ENCODE data around the gene PTHLH.

Gene PTHLH

DNA sequence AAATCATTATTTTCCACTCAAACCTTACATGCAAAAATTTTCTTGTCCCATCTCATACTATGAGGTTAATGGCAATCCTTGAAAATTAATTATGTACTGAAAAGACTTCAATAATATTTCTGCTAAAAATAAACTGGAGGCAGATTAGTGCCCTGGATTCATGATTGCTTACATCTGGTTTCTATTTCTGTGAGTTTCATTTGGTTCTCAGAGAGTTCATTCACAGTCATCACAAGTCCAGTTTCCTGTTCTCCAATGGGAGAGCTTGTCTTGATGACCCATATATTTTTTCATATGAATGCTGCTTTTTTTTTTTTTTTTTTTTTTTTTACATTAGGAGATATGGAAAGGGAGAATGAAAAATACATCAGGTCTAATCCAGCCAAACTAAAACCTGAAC lies 6.6 kb upstream of the PTHLH start:
- Histone ChIP-seq H3K14ac (ENCODE audit: low read length) (no peak overlapping the region), H3K4ac (ENCODE audit: low read length) (no peak overlapping the region), H2AK5ac (ENCODE audit: low read depth, low read length) (no peak overlapping the region), H3K23ac (ENCODE audit: low read depth, low read length, poor library complexity) (no peak overlapping the region), H2BK12ac (ENCODE audit: low read length) (no peak overlapping the region), H3K27ac (replicated peaks; ENCODE audit: low read length) (no peak overlapping the region), H4K91ac (ENCODE audit: low read depth, low read length, poor library complexity) (no peak overlapping the region), H3K79me1 (ENCODE audit: low read depth, low read length) (no peaks in the 10 kb centered on the region), H2AFZ (ENCODE audit: low read length) (no peak overlapping the region), H2BK15ac (ENCODE audit: low read length) (no peak overlapping the region), H3K9me3 (replicated peaks in 1 of 2; ENCODE audit: control insufficient read depth in 2 of 2, insufficient read depth in 1 of 2, low read depth in 1 of 2, low read length in 2 of 2) (no peaks in the 10 kb centered on the region), H2BK5ac (ENCODE audit: low read length) (no peak overlapping the region), H3K9ac (ENCODE audit: low read depth, low read length, poor library complexity) (no peak overlapping the region), H3K36me3 (replicated peaks in 1 of 2; ENCODE audit: control insufficient read depth in 2 of 2, insufficient read depth in 2 of 2, low read length in 2 of 2) (no peaks in the 10 kb centered on the region), H2BK120ac (ENCODE audit: low read depth, low read length) (no peak overlapping the region), H4K8ac (ENCODE audit: low read depth, low read length) (no peak overlapping the region), H3K4me3 (ENCODE audit: low read length in 2 of 2) (no peak overlapping the region), H3K4me1 (ENCODE audit: control insufficient read depth in 2 of 2, insufficient read depth in 1 of 2, low read depth in 1 of 2, low read length in 2 of 2) (peaks cover 0 to 6% of the 10 kb centered on the region in 2 donors), H3K18ac (ENCODE audit: low read length) (no peak overlapping the region), H3K27me3 (ENCODE audit: control insufficient read depth in 3 of 3, insufficient read depth in 3 of 3, low read depth in 1 of 3, low read length in 3 of 3) (peaks cover 16 to 51% (median 23%) of the 10 kb centered on the region in 3 experiments), H3K4me2 (ENCODE audit: insufficient read depth, low read length, poor library complexity, severe bottlenecking) (no peak overlapping the region)
- DNase-seq (ENCODE audit: low spot score): no peak

DNA sequence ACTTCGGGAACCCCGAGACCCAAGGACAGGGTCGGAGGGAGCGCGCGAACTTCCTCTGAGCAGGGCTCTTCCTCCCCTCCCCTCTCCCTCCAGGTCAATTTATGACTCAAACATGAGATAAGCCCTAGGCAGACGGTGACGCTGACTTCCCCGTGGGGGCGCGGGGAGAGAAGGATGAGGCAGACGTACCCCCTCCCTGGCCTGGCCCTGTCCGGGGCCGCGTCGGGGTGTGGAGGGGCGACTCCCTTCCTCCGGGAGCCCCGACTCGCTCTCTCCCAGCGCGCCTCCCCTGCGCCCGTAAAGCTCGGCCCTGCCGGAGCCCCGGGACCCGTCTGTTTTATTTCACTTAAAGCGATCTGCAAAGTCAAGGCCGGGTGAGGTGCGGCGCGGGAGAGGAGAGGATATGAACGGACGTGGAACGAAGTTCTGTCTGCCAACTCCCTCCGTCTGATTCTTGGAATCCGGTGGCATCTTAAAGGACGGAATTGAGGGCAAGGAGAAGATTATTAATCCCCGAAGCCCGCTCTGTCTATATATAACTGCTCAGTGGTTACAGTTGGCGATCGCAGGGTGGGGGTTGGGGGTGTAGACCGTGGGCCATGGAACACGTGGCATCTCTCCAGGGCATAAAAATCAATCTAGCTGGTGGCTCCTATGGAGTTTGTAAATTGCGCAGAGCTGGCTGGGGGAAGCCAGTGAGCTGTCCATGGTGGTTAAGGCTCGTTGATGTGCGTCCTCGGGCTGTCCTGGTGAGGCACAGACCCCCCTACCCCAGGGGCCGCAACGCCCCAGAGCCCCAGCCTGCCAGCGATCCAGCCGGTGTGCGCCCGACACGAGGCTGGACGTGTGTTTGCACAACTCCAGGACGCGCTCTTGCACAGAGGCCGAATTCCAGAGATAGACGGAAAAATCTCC lies 2.9 kb upstream of the PTHLH start:
- no peak overlapping the region for H3K4me3 ChIP-seq (ENCODE audit: low read length in 2 of 2)
- DNase-seq (ENCODE audit: low spot score): peak; percentile 47
- H2BK12ac ChIP-seq (ENCODE audit: low read length): no peak overlapping the region
- no peak overlapping the region for H2BK15ac ChIP-seq (ENCODE audit: low read length)
- peaks cover 0 to 12% of the 10 kb centered on the region in 2 donors for H3K4me1 ChIP-seq (ENCODE audit: control insufficient read depth in 2 of 2, insufficient read depth in 1 of 2, low read depth in 1 of 2, low read length in 2 of 2)
- no peak overlapping the region for H4K91ac ChIP-seq (ENCODE audit: low read depth, low read length, poor library complexity)
- H3K79me1 ChIP-seq (ENCODE audit: low read depth, low read length): no peaks in the 10 kb centered on the region
- no peak overlapping the region for H2AK5ac ChIP-seq (ENCODE audit: low read depth, low read length)
- H3K9ac ChIP-seq (ENCODE audit: low read depth, low read length, poor library complexity): peak overlapping the region; percentile 50
- no peak overlapping the region for H2BK5ac ChIP-seq (ENCODE audit: low read length)
- H3K14ac ChIP-seq (ENCODE audit: low read length): no peak overlapping the region
- no peak overlapping the region for H3K4ac ChIP-seq (ENCODE audit: low read length)
- no peaks in the 10 kb centered on the region for H3K36me3 ChIP-seq (replicated peaks in 1 of 2; ENCODE audit: control insufficient read depth in 2 of 2, insufficient read depth in 2 of 2, low read length in 2 of 2)
- peak overlapping the region; percentile 61 for H2AFZ ChIP-seq (ENCODE audit: low read length)
- H3K9me3 ChIP-seq (replicated peaks in 1 of 2; ENCODE audit: control insufficient read depth in 2 of 2, insufficient read depth in 1 of 2, low read depth in 1 of 2, low read length in 2 of 2): no peaks in the 10 kb centered on the region
- no peak overlapping the region for H3K27ac ChIP-seq (replicated peaks; ENCODE audit: low read length)
- peak overlapping the region; percentile 47 for H3K23ac ChIP-seq (ENCODE audit: low read depth, low read length, poor library complexity)
- H3K4me2 ChIP-seq (ENCODE audit: insufficient read depth, low read length, poor library complexity, severe bottlenecking): peak overlapping the region; percentile 48
- no peak overlapping the region for H2BK120ac ChIP-seq (ENCODE audit: low read depth, low read length)
- WGBS, 2 donors (ENCODE audit: extremely low coverage in 2 of 2, insufficient read length in 2 of 2, insufficient replicate concordance in 1 of 2): no CpG with 5 or more reads among the region's 61 CpGs
- no peak overlapping the region for H4K8ac ChIP-seq (ENCODE audit: low read depth, low read length)
- no peak overlapping the region for H3K18ac ChIP-seq (ENCODE audit: low read length)
- peaks cover 28 to 87% (median 50%) of the 10 kb centered on the region in 3 experiments for H3K27me3 ChIP-seq (ENCODE audit: control insufficient read depth in 3 of 3, insufficient read depth in 3 of 3, low read depth in 1 of 3, low read length in 3 of 3)

DNA sequence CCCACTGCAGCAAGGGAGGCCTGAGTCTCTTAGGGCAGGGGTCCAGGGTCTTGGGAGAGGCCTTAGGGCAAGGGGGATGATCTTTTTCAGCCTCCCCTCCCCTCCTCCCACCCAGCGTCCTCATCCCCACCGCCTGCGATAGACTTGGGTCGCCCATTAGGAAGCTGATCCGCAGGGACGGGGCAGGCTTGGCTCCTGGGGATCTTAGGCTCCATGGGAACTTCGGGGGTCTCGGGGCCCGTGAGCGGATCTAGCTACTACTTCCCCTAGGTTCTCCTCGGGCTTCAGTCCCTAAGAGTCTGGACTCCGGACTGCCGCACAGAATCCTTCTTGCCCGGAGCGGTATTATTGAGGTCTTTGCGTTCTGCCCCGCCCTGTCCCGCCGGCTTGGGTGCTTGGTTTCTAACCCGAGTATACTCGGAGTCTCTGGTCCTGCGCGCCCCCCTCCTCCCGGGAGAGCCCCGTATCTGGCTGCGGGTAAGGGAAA lies 2.2 kb upstream of the PTHLH start:
- Histone ChIP-seq H3K9me3 (replicated peaks in 1 of 2; ENCODE audit: control insufficient read depth in 2 of 2, insufficient read depth in 1 of 2, low read depth in 1 of 2, low read length in 2 of 2) (no peaks in the 10 kb centered on the region), H2BK120ac (ENCODE audit: low read depth, low read length) (no peak overlapping the region), H4K91ac (ENCODE audit: low read depth, low read length, poor library complexity) (no peak overlapping the region), H3K4me1 (ENCODE audit: control insufficient read depth in 2 of 2, insufficient read depth in 1 of 2, low read depth in 1 of 2, low read length in 2 of 2) (peaks cover 0 to 12% of the 10 kb centered on the region in 2 donors), H2AK5ac (ENCODE audit: low read depth, low read length) (no peak overlapping the region), H3K79me1 (ENCODE audit: low read depth, low read length) (no peaks in the 10 kb centered on the region), H2BK5ac (ENCODE audit: low read length) (no peak overlapping the region), H3K4ac (ENCODE audit: low read length) (no peak overlapping the region), H2BK15ac (ENCODE audit: low read length) (no peak overlapping the region), H3K27ac (replicated peaks; ENCODE audit: low read length) (no peak overlapping the region), H3K9ac (ENCODE audit: low read depth, low read length, poor library complexity) (no peak overlapping the region), H3K18ac (ENCODE audit: low read length) (no peak overlapping the region), H3K36me3 (replicated peaks in 1 of 2; ENCODE audit: control insufficient read depth in 2 of 2, insufficient read depth in 2 of 2, low read length in 2 of 2) (no peaks in the 10 kb centered on the region), H2BK12ac (ENCODE audit: low read length) (no peak overlapping the region), H3K4me3 (ENCODE audit: low read length in 2 of 2) (no peak overlapping the region), H2AFZ (ENCODE audit: low read length) (peak overlapping the region; percentile 61), H4K8ac (ENCODE audit: low read depth, low read length) (no peak overlapping the region), H3K14ac (ENCODE audit: low read length) (no peak overlapping the region), H3K4me2 (ENCODE audit: insufficient read depth, low read length, poor library complexity, severe bottlenecking) (peak overlapping the region; percentile 48), H3K23ac (ENCODE audit: low read depth, low read length, poor library complexity) (peak overlapping the region; percentile 17), H3K27me3 (ENCODE audit: control insufficient read depth in 3 of 3, insufficient read depth in 3 of 3, low read depth in 1 of 3, low read length in 3 of 3) (peaks cover 28 to 92% (median 54%) of the 10 kb centered on the region in 3 experiments)
- WGBS, 2 donors (ENCODE audit: extremely low coverage in 2 of 2, insufficient read length in 2 of 2, insufficient replicate concordance in 1 of 2): no CpG with 5 or more reads among the region's 26 CpGs
- no peak for DNase-seq (ENCODE audit: low spot score)

DNA sequence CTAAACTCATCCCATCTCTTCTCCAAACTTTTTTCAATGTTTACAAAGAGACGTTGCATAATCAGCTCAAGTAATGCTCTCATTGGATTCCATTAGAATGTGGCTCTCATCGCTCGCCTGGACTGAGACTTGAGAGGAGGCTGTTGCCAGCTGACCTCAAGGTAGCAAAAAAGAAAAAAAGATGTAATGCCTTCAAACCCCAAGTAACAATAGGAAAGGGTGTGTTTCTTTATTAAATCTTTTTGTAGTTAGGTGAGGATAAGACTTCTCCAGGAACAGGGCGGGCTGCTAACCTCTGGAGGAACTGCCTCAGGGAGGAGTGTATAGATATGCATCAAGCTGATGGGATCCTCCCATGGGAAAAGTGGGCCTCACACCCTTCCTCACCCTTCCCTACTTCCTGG lies 956 bp upstream of the PTHLH start:
- H3K4ac ChIP-seq (ENCODE audit: low read length): no peak overlapping the region
- no peak overlapping the region for H2AK5ac ChIP-seq (ENCODE audit: low read depth, low read length)
- H3K9ac ChIP-seq (ENCODE audit: low read depth, low read length, poor library complexity): no peak overlapping the region
- peaks cover 5 to 16% of the 10 kb centered on the region in 2 donors for H3K4me1 ChIP-seq (ENCODE audit: control insufficient read depth in 2 of 2, insufficient read depth in 1 of 2, low read depth in 1 of 2, low read length in 2 of 2)
- no peak overlapping the region for H3K14ac ChIP-seq (ENCODE audit: low read length)
- no peak overlapping the region for H4K91ac ChIP-seq (ENCODE audit: low read depth, low read length, poor library complexity)
- H2AFZ ChIP-seq (ENCODE audit: low read length): no peak overlapping the region
- H3K36me3 ChIP-seq (replicated peaks in 1 of 2; ENCODE audit: control insufficient read depth in 2 of 2, insufficient read depth in 2 of 2, low read length in 2 of 2): no peaks in the 10 kb centered on the region
- H2BK120ac ChIP-seq (ENCODE audit: low read depth, low read length): no peak overlapping the region
- H3K23ac ChIP-seq (ENCODE audit: low read depth, low read length, poor library complexity): no peak overlapping the region
- H3K27me3 ChIP-seq (ENCODE audit: control insufficient read depth in 3 of 3, insufficient read depth in 3 of 3, low read depth in 1 of 3, low read length in 3 of 3): peaks cover 28 to 96% (median 67%) of the 10 kb centered on the region in 3 experiments
- no peak for DNase-seq (ENCODE audit: low spot score)
- no peaks in the 10 kb centered on the region for H3K9me3 ChIP-seq (replicated peaks in 1 of 2; ENCODE audit: control insufficient read depth in 2 of 2, insufficient read depth in 1 of 2, low read depth in 1 of 2, low read length in 2 of 2)
- no peak overlapping the region for H4K8ac ChIP-seq (ENCODE audit: low read depth, low read length)
- no peak overlapping the region for H3K27ac ChIP-seq (replicated peaks; ENCODE audit: low read length)
- H3K79me1 ChIP-seq (ENCODE audit: low read depth, low read length): no peaks in the 10 kb centered on the region
- no peak overlapping the region for H3K4me2 ChIP-seq (ENCODE audit: insufficient read depth, low read length, poor library complexity, severe bottlenecking)
- no peak overlapping the region for H3K4me3 ChIP-seq (ENCODE audit: low read length in 2 of 2)
- H2BK15ac ChIP-seq (ENCODE audit: low read length): no peak overlapping the region
- H2BK5ac ChIP-seq (ENCODE audit: low read length): no peak overlapping the region
- WGBS, 2 donors (ENCODE audit: extremely low coverage in 2 of 2, insufficient read length in 2 of 2, insufficient replicate concordance in 1 of 2): no CpG with 5 or more reads among the region's 4 CpGs
- no peak overlapping the region for H3K18ac ChIP-seq (ENCODE audit: low read length)
- no peak overlapping the region for H2BK12ac ChIP-seq (ENCODE audit: low read length)
